HTERT RPE-1 (cell line): Measurements from ENCODE around the gene PHF5A.

Experiments
- in situ Hi-C: fragments of 300-500 bp; cut with MboI; formaldehyde crosslinking; loops from 4 replicates; pipeline ENCODE4 v1.14.3; 2020; ENCODE audit warnings: low sequenced_read_pairs

Gene PHF5A

DNA sequence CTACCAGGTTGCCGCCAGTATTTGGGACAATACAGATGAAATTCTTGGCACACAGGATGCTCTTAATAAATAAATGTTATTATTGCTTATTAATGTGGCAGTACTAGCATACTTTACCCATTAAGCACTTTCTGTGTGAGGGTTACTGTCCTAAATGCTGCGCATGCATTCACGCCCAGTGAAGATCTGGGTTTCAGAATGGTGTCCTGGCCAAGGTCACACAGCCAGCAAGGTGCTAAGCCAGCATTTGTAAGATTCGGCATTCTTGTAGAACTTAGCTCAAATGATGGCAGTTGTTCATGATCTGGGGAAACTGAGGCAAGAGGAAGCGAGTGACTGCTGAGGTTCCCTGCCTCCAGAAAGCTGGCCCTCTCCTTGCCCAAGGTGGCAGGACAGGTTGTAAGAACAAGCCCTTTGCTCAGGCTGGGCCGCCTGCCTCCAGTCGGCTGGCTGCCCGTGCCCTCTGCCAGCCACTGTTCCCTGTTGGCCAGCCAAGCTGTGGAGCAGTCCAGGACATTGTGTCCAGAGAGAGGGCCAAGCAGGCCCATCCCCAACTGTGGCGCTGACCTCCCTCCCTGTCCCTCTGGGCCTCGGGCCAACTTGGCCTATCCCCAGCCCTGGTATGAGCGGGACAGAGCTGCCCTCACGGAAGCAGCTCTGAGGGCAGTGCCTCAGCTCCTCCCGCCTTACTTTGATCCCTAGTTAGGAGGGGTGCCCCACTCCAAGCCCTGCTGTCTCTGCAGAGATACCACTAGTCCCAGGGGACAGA is 50.7 kb downstream of the PHF5A start:
- in situ Hi-C loops = no loop called here

DNA sequence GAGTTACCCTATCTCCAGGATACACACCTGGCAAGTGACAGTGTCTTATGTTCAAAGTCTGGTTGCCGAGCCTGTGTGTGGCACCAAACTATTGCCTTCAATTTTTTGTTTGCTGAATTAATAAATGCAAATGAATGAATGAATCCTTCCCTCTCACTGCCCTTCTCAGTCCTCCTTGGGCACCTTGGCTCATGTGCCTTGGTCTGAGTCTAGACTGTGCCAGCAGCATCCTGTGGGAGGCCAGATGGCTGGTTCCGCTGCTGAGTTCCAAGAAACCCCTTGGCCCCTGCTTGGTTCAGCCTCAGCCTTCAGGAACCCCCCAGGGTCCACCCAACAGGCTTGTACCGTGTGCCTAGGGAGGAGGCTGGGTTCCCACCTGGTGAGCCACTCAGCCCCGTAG is 52.9 kb downstream of the PHF5A start:
- in situ Hi-C loops = no loop called here

DNA sequence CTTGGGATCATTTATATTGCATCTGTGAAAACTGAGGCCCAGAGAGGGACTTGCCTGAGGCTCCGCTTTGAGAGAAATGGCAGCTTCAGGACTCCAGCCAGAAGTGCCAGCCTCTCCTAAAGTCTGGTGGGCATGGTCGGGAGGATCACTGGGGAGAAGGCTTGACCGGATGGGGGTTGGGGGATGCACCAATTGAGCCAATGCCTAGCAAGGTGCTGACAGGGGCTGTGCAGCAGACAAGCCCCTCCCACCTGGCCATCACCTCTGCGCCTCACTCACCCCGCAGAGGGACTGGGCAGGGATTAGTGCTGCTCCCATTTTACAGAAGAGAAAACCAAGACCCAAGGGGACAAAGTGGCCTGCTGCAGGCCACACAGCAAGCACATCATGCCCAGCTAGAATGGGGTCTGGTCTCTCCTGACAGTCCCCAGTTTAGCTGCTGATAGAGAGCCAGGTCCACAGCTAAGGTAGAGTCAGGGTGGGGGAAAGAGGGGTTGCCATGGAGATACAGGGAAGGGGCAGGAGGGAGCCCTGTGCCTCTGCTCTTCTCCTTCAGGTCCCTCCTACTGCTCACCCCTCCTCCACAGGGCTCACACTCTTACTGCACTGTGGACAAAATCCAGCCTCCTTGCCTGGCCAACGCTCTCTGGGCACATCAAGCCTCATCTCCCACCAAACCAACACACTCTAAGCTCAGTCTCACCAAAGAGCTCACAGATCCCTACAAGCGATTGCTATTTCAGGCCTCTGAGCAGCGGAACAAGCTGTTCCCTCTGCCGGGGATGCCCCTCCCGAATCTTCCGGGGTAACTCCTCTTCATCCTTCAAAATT is 57.3 kb downstream of the PHF5A start:
- in situ Hi-C loops = no loop called here

DNA sequence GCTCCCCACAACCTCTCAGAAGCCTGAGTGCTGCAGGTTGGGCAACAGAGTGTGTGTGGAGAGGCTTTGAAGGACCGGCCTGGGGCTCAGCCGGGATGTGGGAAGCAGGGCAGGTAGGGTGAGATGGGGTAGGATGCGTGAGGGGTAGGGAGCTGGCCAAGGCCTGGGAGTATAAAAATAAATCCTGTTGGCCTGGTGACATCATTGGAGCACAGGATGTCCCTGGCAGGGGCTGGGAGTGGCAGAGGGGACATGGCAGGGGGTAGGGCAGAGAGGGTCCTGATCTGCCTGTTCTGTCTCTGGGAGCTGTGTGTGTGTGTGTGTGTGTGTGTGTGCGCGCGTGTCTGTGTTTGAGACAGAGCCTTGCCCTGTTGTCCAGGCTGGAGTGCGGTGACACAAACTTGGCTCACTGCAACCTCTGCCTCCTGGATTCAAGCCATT is 58.2 kb downstream of the PHF5A start:
- in situ Hi-C loops = no loop called here
